Measurements from ENCODE around the gene CTSE.

The CTSE gene

GRCh38 chr1:205967554-205968335, 56.0 kb downstream of the CTSE start:
- H3K4me3 ChIP-seq (ENCODE audit: low read length) = no peak overlapping the region
- no peak for DNase-seq (ENCODE audit: low read depth)
- TF ChIP-seq CTCF (conservative IDR thresholded peaks at IDR 0.05; ENCODE audit: low read depth, low read length) = no peak

GRCh38 chr1:205965036-205965884, 58.4 kb downstream of the CTSE start:
- no peak for TF ChIP-seq CTCF (conservative IDR thresholded peaks at IDR 0.05; ENCODE audit: low read depth, low read length)
- no peak overlapping the region for H3K4me3 ChIP-seq (ENCODE audit: low read length)
- DNase-seq (ENCODE audit: low read depth) = no peak

GRCh38 chr1:205963352-205964155, 60.1 kb downstream of the CTSE start:
- TF ChIP-seq CTCF (conservative IDR thresholded peaks at IDR 0.05; ENCODE audit: low read depth, low read length) = no peak
- no peak for DNase-seq (ENCODE audit: low read depth)
- H3K4me3 ChIP-seq (ENCODE audit: low read length) = no peak overlapping the region

- H3K4me3 ChIP-seq (ENCODE audit: low read length) = no peak overlapping the region
- DNase-seq (ENCODE audit: low read depth) = no peak
- no peak for TF ChIP-seq CTCF (conservative IDR thresholded peaks at IDR 0.05; ENCODE audit: low read depth, low read length)
Measured at GRCh38 chr1:205962821-205963221, 60.9 kb downstream of the CTSE start.

- no peak for DNase-seq (ENCODE audit: low read depth)
- no peak overlapping the region for H3K4me3 ChIP-seq (ENCODE audit: low read length)
- no peak for TF ChIP-seq CTCF (conservative IDR thresholded peaks at IDR 0.05; ENCODE audit: low read depth, low read length)
Measured at GRCh38 chr1:205961991-205962820, 61.5 kb downstream of the CTSE start.

- H3K4me3 ChIP-seq (ENCODE audit: low read length) = no peak overlapping the region
- no peak for TF ChIP-seq CTCF (conservative IDR thresholded peaks at IDR 0.05; ENCODE audit: low read depth, low read length)
- no peak for DNase-seq (ENCODE audit: low read depth)
Measured at GRCh38 chr1:205961405-205961804, 62.3 kb downstream of the CTSE start.

Data from retinal pigment epithelial cell (primary cell).